ENCODE results near the gene TRIP13. TPM values are rescaled to one million over a fixed set of nuclear protein-coding genes. Genes with fewer than 3 reads are reported as not detected.
A peak's percentile ranks its signal among the peaks of the same experiment; 100 is the strongest.

Gene TRIP13
- total and polyA plus RNA-seq, 7 donors, result 0.39 to 2.9 (median 0.81) TPM

DNA sequence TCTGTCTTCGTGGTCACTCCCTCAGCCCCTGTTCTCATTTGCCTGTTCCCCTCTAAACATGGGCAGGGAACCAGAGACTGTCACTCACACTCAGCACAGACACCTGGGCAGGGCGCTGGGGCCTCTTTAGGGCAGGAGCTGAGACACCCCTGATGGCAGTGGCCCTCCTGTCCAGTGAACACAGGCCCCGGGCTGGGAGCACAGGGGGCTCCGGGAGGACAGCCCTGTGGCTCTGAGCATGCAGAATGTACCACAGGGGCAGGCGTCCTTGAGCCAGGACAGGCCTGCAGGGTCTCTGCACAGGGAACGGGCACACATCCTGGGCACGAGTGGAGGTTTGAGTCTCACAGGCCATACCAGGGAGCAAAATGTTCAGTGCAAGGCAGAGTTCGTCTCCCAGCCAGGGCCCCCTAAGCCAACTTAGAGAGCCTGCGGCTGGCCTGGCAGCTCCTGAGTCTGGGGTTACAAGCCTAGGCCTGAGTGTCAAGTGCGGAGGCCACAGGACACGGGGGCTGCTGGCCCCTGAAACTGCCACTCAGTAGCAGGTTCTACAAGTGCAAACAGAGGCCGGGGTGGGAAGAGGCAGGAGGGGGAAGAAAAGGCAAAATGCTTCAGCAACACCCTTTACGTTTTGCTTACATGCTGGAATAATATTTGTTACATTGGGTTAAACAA, 60.0 kb downstream of the TRIP13 start:
- Histone ChIP-seq H3K4me3 (no peak overlapping the region), H3K27ac (no peak overlapping the region), H3K9me3 (peaks cover 6% of the 10 kb centered on the region), H3K36me3 (ENCODE audit: insufficient read depth in 1 of 2, low read depth in 1 of 2) (no peaks in the 10 kb centered on the region), H3K4me1 (peaks cover 5% of the 10 kb centered on the region), H3K27me3 (ENCODE audit: insufficient read depth in 3 of 3, low read length in 2 of 3) (peaks cover 0 to 54% (median 21%) of the 10 kb centered on the region in 3 donors)
- DNase-seq (no peak), ATAC-seq (no peak)
- WGBS, 3 donors, result 91 to 95% (median 93%) methylated on average over 13 of the region's 13 CpGs
- TF ChIP-seq, protein P1, sequence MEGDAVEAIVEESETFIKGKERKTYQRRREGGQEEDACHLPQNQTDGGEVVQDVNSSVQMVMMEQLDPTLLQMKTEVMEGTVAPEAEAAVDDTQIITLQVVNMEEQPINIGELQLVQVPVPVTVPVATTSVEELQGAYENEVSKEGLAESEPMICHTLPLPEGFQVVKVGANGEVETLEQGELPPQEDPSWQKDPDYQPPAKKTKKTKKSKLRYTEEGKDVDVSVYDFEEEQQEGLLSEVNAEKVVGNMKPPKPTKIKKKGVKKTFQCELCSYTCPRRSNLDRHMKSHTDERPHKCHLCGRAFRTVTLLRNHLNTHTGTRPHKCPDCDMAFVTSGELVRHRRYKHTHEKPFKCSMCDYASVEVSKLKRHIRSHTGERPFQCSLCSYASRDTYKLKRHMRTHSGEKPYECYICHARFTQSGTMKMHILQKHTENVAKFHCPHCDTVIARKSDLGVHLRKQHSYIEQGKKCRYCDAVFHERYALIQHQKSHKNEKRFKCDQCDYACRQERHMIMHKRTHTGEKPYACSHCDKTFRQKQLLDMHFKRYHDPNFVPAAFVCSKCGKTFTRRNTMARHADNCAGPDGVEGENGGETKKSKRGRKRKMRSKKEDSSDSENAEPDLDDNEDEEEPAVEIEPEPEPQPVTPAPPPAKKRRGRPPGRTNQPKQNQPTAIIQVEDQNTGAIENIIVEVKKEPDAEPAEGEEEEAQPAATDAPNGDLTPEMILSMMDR (IDR thresholded peaks at IDR 0.05), result no peak
- intact Hi-C loops (cut with DNase I), result no loop called here

DNA sequence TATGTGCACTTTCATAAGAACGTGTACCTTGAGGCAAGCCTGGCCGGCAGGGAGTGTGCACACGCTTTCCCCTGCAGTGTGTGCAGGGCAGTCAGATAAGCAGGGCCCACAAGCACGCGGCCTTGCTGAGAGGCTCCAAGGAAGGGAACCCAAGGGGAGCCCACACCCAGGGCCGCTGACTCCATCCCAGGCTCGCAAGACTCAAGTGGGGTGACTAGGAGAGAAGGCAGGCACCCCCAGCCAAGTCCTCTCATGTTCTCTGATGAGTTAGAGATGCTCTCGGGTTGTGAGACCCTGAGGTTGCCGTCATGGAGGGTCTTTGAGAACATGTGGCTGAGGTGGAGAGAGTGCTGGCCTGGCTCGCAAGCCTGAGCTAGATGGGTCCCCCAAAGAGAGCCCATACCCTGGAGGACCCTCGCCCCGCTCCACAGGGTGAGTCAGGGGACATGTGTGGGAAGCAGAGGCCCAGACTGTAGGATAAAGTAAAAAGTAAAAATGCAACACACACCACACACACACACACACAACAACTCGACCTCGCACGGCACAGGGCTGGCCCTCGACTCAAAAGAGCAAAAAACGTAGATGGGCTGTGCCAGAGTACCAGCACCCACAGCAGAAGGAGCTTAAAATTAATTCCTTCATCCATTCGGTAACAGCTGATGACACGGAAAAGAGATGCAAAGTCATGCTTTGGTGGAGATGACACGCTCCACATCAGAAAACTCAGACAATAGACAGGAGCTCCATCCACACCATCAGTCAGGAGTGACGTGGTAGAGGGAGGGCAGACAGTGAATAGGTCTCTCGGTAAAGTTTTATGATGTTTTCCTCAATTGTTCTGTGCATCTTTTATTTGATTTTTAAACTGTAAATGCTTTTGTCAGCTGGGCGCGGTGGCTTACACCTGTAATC, 61.1 kb downstream of the TRIP13 start:
- H3K4me3 ChIP-seq, result no peak overlapping the region
- no peak for DNase-seq
- peaks cover 5% of the 10 kb centered on the region for H3K4me1 ChIP-seq
- WGBS, 3 donors, result 77 to 80% (median 77%) methylated on average over 24 of the region's 24 CpGs
- TF ChIP-seq, protein P1 (IDR thresholded peaks at IDR 0.05), result no peak
- H3K36me3 ChIP-seq (ENCODE audit: insufficient read depth in 1 of 2, low read depth in 1 of 2), result no peaks in the 10 kb centered on the region
- peaks cover 0 to 57% (median 23%) of the 10 kb centered on the region in 3 donors for H3K27me3 ChIP-seq (ENCODE audit: insufficient read depth in 3 of 3, low read length in 2 of 3)
- intact Hi-C loops (cut with DNase I), result no loop called here
- peaks cover 6% of the 10 kb centered on the region for H3K9me3 ChIP-seq
- ATAC-seq, result no peak
- H3K27ac ChIP-seq, result no peak overlapping the region

DNA sequence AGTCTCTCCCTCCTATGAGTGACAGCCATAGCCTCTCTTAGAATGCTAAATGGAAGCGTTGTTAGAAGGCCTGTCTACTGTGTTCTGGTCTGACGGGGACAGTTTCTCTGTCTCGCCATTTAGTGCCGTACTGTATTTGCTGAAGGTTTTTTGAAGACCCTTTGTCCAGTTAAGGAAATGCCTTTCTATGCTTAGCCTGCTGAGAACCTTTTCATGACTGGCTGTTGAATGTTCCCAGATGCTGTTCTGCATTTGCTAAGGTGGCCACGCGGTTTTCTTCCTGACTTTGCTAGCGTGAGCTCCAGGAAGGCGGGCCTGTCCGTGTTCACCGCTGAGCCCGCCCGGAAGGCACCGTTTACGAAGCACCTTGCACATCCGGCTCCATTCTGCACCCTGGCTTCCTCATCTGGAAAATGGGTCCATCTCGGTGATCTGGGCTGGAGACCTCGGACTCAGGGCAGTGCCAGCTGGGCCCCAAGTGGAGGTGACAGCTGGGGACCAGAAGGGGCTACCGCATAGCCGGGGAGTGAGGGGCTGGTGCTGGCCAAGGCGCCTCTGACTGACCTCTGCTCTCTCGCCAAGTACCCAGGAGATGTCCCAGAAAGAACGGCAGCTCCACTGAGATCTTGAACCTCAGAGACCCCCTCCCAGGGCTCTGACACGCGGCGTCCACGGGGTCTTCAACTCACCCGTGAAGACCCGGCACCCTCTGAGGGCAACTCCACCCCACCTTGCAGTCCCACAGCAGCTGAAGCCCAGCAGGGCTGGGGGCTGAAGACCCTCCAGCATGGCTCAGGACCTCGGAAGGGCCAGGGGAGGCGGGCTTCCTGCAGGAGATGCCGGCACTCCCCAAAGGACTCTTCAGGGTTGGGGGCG, 63.4 kb downstream of the TRIP13 start:
- intact Hi-C loops (cut with DNase I), result no loop called here
- Histone ChIP-seq H3K4me3 (no peak overlapping the region), H3K36me3 (ENCODE audit: insufficient read depth in 1 of 2, low read depth in 1 of 2) (no peaks in the 10 kb centered on the region), H3K4me1 (peaks cover 5% of the 10 kb centered on the region), H3K27me3 (ENCODE audit: insufficient read depth in 3 of 3, low read length in 2 of 3) (peaks cover 0 to 67% (median 20%) of the 10 kb centered on the region in 3 donors), H3K9me3 (no peaks in the 10 kb centered on the region), H3K27ac (no peak overlapping the region)
- 68 to 72% (median 72%) methylated on average over 31 to 32 of the region's 32 CpGs for WGBS, 3 donors
- ATAC-seq (no peak), DNase-seq (peak in 1 of 2 donors; percentile 35)
- TF ChIP-seq, protein P1 (IDR thresholded peaks at IDR 0.05), result no peak

DNA sequence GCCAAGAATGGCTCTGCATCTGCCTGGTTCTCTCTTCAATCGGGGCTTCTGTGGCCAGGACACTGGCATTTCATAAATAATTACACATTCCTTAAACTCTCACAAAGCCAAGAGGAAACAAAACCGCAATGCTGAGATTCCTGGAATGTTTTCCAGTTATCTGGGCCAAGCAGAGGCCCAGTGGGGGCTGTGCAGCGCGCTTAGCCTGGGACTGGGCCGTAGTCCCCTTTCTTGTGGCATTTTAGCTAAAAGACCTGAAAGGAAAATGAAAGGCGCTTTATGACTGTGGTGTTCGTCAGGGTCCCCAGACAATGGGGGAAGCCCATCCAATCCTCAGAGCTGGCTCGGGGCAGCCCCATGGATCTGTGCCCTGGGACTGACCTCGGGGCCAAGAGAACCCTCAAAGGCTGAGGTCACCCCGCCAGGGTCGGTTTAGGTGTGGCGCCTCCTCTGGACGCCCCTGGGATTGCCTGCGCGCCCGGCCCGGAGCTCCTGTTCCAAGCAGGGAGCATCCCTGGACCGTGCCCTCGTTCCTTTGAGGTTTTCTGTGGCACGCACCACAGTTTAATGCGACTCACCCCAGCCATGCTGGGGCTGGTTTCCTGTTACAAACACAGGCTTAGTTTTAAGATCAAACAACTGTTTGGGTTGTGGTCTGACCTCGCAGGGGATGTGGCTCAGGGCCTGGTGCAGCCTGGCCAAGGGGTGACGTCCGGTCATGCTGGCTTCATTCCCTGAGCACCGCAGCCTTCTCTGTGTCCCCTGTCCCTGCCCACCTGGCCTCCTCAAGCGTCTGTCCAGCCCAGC, 64.5 kb downstream of the TRIP13 start:
- peaks cover 5% of the 10 kb centered on the region for H3K4me1 ChIP-seq
- no peaks in the 10 kb centered on the region for H3K9me3 ChIP-seq
- DNase-seq, result peak; percentile 45 to 52
- no peak overlapping the region for H3K27ac ChIP-seq
- peaks cover 0 to 76% (median 23%) of the 10 kb centered on the region in 3 donors for H3K27me3 ChIP-seq (ENCODE audit: insufficient read depth in 3 of 3, low read length in 2 of 3)
- intact Hi-C loops (cut with DNase I), result no loop called here
- 8 to 12% (median 11%) methylated on average over 26 of the region's 26 CpGs for WGBS, 3 donors
- no peaks in the 10 kb centered on the region for H3K36me3 ChIP-seq (ENCODE audit: insufficient read depth in 1 of 2, low read depth in 1 of 2)
- no peak overlapping the region for H3K4me3 ChIP-seq
- peak; percentile 39 to 57 (median 45) for ATAC-seq
- TF ChIP-seq, protein P1 (IDR thresholded peaks at IDR 0.05), result no peak

Measured in psoas muscle (tissue), 8 donors.